ENCODE measurements around the gene DDTL.
"Not testable (repeated sequence)": the region's sequence is repeated elsewhere in the genome, so short reads cannot be mapped to it uniquely, and the experiment has no call there.

The DDTL gene
- 1.2 to 2.1 reads per million in 2 donors for total RNA-seq

DNA sequence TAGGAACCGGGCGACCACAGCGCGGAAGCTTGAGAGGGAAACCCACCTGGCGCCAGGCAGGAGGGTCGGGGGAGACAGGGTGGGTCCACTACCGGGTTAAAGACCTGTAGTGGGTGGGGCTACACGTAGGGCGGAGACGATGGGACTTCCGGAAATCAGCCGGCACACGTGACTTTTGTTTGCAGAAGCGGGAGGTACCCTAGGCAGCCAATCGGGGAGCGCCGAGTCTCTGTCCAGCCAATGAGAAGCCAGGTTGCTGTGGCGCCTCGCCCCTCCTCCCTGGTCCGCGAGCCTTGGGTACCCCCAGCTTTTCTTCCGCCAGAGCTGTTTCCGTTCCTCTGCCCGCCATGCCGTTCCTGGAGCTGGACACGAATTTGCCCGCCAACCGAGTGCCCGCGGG lies at the start of gene DDTL:
Gene DDTL, plus strand, starts transcription at position 321 of the 400 bp plus-strand sequence. Its CDS starts 27 bp downstream, at position 348.
- not testable (repeated sequence) for DNase-seq

DNA sequence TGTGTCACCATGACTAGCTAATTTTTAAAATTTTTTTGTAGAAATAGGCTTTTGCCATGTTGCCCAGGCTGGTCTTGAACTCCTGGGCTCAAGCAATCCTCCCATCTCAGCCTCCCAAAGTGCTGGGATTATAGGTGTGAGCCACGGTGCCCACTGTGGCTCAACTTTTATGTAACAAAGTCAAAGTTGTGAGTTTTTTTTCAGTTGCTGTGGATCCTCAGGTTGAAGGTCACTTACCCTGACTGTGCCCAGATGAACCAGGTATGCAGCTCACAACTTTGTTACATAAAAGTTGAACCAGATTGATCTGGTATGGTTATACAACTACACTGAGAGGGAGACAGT lies 46.4 kb upstream of the DDTL start:
- not testable (repeated sequence) for DNase-seq

DNA sequence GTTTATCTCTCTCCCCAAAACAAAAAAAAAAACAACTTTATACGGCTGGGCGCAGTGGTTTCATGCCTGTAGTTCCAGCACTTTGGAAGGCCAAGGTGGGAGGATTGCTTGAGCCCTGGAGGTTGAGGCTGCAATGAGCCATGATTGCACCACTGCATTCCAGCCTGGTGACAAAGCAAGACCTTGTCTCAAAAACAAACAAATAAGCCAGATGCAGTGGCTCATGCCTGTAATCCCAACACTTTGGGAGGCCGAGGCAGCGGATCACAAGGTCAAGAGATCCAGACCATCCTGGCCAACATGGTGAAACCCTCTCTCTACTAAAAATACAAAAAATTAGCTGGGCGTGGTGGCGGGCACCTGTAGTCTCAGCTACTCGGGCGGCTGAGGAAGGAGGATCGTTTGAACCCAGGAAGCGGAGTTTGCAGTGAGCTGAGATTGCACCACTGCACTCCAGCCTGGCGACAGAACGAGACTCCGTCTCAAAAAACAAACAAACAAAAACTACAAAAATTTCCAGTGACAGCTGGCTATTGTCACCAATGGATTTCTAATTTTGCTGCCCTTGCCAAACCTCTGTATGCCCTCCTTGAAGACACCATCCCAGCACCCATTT lies 45.0 kb upstream of the DDTL start:
- DNase-seq = not testable (repeated sequence)

DNA sequence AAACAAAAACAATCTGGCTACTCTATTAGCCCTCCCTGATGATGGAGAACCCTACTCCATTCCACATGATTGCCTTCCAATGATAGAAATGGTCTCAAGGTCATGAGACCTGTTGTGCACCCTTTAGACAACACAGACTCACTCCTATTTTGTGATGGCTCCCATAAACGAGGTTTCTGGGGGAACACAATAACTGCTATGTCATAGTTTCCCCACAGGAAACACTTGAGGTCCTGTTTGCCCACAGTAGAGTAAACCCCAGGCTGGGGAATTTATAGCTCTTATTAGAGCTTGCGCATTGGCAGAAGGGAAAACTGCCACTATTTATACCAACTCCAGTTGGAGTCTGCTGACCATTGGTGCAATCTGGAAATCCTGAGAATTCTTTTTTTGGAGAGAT lies 43.8 kb upstream of the DDTL start:
- DNase-seq = no peak

DNA sequence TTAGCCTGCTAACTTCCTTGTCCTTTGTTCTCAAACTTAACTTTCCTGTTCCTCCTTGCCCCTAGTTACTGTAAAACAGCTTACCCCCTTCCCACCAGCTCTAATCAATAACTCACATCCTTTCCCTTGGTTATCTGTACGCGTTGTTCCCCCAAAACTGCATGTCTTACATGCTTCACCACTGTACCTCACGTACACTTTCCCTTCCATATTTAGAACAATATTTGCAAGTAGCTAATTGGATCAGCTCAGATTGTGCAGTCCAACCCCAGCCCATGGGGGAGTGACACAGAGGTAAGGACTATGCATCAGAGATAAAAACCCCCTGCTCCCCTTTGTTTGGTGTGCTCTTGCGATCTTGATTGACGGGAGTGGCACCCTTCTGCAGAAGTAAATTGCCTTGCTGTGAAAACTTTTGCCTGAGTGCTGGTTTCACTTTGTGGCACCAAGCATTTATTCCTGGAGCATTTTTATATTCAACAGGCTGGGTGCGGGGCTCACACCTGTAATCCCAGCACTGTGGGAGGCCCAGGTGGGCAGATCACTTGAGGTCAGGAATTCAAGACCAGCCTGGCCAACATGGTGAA lies 41.6 kb upstream of the DDTL start:
- DNase-seq = no peak

DNA sequence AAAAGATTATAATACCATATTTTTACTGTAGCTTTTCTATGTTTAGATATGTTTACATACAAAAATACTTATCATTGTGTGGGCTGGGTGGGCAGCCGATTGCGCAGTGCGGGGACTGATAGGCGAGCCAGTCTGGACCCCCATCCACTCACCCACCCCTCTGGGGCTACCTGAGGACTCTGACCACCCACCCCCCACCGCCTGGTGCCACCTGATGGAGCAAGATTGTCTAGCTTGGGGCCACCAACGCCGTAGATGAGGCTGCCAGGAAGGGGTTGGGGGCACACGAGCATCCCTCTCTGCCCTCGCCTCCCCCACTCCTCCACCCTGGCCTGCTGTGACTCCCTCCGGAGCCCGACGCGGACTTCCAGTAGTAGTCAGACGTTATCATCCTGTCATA lies 40.1 kb upstream of the DDTL start:
- DNase-seq = no peak

DNA sequence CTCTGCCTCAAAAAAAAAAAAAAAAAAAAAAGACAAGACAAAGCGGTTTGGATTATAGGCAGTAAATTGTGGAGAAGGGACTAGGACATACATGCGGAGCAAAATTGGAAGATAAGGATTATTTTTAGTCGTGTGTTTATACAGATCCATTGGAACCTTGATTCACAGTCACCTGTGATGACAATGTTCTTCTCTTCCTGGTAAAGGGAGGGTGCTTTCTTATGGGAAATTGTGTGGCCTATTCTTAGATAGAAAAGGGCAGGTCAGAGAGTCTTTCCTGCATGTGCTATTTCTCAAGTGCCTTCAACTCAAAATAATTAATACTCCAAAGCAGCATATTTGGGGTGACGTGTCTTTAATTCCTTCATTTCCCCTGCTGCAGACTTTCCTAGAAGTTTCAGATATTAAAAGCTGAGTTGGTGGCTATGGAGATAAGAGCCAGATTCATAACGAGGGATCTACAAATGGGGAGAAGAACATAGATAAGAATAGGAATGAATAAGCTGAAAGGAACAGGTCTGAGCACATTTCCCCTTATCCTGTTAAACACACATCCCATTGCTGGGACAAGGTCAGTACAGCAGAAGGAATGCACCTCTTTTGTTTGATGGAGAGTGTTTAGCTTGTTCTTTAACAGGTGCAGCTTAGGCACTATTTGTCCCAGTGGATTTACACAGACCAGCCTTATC lies 28.2 kb upstream of the DDTL start:
- no peak for DNase-seq

DNA sequence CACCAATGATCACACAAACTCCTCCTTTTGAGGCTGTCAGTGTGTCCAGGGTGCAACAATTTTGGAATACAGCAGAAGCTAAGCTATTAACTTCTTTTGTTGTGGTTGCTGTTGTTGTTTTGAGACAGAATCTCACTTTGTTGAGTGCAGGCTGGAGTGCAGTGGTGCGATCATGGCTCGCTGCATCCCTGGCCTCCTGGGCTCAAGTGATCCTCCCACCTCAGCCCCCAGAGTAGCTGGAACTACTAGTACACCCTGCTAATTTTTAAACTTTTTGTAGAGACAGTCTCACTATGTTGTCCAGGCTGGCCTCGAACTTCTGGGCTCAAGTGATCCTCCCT lies 27.7 kb upstream of the DDTL start:
- DNase-seq = no peak

DNA sequence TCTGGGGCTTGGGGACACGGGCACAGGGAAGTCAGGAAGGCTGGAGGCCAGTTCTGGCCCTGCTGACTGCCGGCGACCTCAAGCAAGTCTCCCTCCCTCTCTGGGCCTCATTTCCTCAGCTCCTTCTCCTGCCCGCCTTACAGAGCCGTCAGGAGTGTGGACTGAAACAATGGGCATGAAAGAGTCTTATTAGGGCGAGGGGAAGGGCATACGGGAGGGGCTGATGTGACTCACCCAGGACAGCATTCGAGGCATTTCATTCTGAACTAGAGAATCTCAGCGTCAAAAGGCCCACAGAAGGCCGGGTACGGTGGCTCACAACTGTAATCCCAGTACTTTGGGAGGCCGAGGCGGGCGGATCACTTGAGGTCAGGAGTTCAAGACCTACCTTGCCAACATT lies 26.5 kb upstream of the DDTL start:
- not testable (repeated sequence) for DNase-seq

DNA sequence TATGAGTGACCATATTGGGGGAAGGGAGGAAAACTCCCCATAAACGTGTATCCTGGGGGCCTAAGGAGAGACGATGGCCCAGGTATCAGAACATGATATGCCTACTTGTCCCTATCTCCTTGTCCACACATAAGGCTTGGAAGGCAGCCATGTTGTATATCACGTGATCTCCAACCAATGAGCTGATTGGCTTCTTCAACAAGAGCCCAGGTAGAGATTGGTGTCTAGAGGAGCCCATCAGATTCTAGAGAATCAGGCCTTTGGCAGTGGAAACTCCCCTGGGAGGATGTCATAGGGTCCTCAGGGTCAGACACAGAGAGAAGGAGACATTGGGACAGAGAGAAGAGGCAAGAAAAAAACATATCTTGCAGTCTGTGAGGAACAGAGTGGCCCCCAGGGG lies 19.3 kb upstream of the DDTL start:
- not testable (repeated sequence) for DNase-seq

DNA sequence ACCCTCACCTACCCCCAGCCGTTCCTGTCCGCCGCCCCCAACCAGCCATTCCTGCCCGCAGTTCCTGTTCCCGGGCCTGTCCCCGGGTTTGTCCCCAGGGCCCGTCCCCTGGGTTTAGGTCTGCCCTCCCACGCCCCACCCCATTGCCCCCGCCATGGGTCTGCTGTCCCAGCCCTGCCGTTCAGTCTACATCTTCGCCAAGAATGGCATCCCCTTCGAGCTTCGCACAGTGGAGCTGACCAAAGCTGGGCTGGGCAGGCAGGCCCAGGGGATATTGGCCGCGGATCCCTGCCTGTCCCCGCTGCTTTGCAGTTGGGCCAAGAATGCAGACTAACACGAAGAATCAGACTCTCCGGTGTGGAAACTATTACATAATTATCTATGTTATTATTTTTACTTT lies 16.9 kb upstream of the DDTL start:
- DNase-seq = not testable (repeated sequence)

DNA sequence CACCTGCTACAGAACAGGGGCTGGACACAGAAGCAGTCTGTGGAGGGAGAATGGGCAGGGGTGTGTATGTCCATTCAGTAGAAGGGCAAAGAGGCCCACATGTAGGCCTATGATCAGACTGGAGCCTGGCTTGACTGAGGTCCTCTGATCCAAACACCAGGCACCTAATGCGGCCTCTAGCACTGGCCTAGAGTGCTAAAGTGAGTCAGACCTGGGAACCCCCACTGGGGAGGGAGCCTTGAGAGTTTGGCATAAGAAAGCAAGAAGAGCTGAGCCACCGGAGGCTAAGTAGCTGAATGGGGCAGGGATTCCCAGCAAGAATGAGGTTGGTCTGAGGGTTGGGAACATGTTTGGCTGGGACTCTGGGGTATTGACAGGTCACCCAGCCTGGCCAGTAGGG lies 15.3 kb upstream of the DDTL start:
- DNase-seq = not testable (repeated sequence)

DNA sequence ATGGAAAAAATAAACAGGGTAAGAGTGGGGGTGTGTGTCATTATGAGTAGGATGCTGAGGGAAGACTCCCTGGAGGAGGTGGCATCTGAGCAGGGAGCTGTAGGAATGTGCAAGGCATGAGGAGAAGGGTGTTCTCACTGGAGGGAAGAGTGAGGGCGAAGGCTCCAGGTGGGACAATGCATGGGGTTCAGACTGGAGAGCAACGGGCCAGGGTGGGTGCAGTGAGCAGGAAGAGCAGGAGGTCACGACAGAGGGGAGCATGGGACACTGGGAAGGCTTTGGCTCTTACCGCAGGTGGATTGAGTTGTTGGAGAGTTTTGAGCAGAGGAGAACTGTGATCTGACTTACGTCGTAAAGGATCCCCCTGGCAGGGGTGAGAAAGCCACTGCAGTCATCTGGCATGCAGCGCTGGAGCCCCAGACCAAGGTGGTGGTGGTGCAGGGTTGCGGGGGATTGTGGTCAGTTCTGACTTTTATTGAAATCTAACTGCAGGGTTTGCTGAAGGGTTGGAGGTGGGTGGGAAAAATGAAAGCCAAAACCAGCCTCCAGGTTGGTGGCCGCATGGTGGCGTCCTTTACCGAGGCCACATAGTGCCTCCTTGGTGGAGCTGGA lies 13.8 kb upstream of the DDTL start:
- not testable (repeated sequence) for DNase-seq

DNA sequence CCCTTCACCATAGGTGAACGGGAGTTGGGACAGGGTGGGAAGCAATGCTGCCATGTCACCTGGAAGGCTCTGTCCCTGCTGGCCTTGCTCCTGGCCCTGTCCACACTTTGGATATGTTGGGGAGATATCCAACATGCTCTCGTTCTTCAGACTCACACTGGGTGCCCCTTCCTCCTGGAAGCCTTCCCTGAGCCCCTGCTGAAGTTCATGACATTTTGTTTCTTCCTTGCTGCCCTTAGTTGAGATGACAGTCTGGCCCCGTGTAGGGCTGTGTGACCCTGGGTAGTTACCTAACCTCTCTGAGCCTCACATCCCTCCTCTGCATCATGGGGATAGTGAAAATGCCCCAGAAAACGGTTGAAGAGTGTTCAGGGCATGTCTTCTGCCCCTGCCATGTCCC lies 13.2 kb upstream of the DDTL start:
- DNase-seq = not testable (repeated sequence)

DNA sequence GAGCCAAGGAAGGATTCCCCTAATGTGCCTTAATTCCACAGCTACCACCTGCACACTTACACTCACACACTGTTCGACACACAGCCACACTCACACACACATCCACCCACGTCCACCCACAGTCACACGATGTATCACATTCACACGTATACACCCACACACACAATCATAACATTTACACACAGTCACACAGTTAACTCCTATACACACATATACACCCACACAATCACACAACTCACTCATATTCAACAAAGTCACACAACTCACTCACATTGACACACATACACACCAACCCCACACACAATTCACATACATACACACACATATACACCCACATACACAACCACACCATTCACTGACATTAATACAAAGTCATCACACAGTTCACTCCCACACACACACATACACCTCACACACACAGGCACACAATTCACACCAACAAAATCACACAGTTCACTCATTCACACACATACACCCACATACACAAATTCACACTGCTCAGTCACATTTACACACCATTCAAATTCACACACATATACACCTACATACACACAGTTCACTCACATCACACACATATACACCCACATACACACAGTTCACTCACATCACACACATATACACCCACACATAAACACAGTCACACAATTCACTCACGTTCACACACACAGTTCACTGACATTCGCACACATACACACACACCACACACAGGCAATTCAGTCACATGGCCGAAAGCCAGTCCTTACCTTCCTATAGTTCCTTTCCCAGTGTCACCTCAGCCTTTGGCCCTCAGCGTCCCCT lies 12.3 kb upstream of the DDTL start:
- not testable (repeated sequence) for DNase-seq

DNA sequence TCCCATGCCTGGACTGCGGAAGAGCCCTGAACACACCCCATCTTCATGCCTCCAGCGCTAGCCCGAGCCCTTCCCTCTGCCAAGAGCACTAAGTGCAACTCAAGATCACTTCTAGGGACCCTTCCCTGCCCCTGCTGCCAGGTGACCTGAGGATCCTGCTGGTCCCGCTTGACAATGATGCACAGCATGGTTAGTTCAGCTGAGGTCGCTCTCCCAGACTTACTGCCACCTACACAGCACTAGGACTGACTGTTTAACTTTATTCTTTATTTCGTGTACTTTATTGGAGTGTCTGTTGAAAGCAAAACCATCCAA lies 11.7 kb upstream of the DDTL start:
- not testable (repeated sequence) for DNase-seq

DNA sequence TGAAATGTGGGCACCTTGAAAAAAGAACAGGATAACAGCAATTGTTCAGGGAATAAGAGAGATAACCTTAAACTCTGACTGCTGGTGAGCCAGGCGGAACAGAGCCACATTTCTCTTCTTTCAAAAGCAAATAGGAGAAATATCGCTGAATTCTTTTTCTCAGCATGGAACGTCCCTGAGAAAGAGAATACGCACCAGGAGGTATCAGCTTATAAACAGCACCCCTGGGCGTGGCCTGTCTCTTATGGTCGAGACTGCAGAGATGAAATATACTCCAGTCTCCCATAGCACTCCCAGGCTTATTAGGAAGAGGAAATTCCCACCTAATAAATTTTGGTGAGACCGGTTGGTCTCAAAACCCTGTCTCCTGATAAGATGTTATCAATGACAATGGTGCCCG lies 10.8 kb upstream of the DDTL start:
- DNase-seq = not testable (repeated sequence)

DNA sequence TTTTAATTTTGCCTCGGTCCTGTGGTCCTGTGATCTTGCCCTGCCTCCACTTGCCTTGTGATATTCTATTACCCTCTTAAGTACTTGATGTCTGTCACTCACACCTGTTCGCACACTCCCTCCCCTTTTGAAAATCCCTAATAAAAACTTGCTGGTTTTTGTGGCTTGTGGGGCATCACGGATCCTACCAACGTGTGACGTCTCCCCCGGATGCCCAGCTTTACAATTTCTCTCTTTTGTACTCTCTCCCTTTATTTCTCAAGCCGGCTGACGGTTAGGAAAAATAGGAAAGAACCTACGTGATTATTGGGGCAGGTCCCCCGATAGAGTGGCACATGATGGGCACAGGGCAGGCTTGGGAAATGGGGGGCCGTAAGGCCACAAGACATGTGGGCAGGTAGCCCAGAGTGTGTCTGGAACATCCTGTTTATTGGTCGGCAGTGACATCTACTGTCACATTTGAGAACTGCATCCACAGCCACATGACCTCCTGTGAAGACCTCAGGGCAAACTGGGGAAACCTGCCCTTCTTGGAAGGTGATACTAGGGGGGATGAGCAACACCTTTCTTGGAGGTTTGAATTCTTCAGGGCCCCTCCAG lies 10.3 kb upstream of the DDTL start:
- DNase-seq = peak; percentile 14 to 70 (median 62)

DNA sequence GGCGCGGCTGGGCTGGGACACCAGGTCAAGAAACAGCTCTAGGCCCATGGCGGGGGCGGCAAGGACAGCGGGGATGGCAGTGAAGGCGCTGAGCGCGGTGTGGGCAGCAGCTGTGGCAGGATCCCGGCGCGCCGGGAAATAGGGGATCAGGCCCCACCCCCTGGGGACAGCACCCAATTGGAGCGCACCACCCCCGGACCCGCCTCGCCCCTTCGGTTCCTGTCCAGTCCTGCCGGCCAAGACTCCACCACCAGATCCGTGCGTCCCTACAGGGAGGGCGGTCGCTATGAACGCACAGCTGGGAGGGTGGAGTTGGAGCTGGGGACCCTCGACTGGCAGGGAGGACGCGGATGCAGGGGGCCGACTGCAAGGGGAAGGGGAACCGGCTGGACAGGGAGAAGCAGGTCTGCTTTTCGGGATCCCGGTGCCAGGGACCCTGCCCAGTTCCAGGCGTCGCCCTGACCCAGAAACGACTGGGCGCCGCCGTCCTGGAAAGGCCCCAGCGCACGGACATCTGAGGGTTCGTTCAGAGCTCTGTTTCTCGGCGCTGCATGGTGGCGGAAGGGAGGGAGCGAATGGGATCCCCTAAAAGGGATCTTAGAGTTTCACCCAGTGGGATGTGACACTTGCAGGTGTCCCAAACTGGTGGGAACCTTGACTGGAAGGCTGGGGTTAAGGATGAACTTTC lies 5.5 kb upstream of the DDTL start, which contains the start of gene GSTT2B:
Gene GSTT2B, minus strand, starts transcription at position 112 of the 688 bp plus-strand sequence. Its CDS starts 64 bp downstream, at position 48.
- DNase-seq = not testable (repeated sequence)

DNA sequence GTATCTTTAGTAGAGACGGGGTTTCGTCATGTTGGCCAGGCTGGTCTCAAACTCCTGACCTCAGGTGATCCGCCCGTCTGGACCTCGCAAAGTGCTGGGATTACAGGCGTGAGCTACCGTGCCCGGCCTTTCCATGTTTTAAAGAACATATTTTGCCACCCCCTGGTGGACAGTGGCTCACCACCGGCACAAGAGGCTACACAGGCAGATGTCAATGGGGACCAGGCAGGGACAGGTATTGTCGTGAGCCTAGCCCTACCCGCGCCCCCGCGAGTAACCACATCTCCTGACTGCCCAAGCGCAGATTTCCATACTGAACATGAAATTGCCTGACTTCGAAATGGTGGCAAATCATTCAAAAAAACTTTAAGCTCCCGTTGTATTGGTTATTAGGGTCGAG lies 594 bp upstream of the DDTL start:
- not testable (repeated sequence) for DNase-seq

DNA sequence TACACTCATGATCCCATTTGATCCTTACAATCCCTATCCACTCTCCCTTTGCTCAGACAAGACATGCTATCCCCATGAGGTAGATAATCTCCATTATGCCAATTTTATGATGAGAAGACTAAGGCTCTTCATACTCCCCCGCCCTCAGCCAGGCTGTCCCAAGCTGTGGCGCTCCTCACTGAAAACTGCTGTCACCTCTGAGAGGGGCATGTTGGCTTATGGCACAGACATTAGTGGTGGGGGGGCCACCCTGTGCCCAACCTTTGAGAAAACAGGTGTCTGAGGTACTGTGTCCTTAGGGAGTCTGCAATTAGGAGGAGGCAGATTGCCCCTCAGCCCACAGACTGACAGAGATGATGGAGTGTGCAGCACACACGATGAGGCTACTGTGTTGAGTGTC lies 2.4 kb downstream of the DDTL start:
- DNase-seq = no peak

DNA sequence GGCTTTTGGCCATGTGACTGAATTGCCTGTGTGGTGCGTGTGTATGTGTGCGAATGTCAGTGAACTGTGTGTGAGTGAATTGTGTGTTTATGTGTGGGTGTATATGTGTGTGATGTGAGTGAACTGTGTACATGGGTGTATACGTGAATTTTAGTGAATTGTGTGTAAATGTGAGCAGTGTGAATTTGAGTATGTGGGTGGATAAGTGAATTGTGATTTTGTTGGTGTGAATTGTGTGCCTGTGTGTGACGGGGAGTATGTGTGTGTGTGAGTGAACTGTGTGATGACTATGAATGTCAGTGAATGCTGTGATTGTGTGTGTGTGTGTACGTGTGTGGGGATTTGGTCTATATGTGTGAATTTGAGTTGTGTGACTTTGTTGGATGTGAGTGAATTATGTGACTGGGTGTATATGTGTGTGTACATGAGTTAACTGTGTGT lies 3.5 kb downstream of the DDTL start:
- no peak for DNase-seq

Measured in T-helper 2 cell (primary cell).